ENCODE results near the gene ANKRD45. TPM values are rescaled to one million over a fixed set of nuclear protein-coding genes. Genes with fewer than 3 reads are reported as not detected.
"Not testable (repeated sequence)": the region's sequence is repeated elsewhere in the genome, so short reads cannot be mapped to it uniquely, and the experiment has no call there.

The ANKRD45 gene
- total and polyA plus RNA-seq, 2 of the 13 experiments (the other 11 are each of a cell fraction or from before 2014, with no cell fraction given) = not detected

GRCh38 chr1:173596097-173596825, 73.4 kb downstream of the ANKRD45 start:
- no peaks in the 10 kb centered on the region for H4K20me1 ChIP-seq (ENCODE audit: insufficient read depth, low read length)
- H3K9me3 ChIP-seq (ENCODE audit: low read length) = no peaks in the 10 kb centered on the region
- in situ Hi-C loops (cut with HindIII; ENCODE audit: extremely low pct_ligation_motif_present, low pct_unique_long_range_greater_than_20kb) (no loop called here), intact Hi-C loops (cut with micrococcal nuclease; ENCODE audit: unreplicated experiment) (no loop called here)
- H3K27me3 ChIP-seq (ENCODE audit: control insufficient read depth in 1 of 2, insufficient read depth in 2 of 2, low read length in 2 of 2) = no peaks in the 10 kb centered on the region; a peak in 1 of 5 replicates
- CTCF ChIA-PET (ENCODE audit: low intra/inter-chr PET ratio, low total read pairs) = no interaction called here
- H3K9ac ChIP-seq (ENCODE audit: insufficient read depth, low read depth, low read length) = no peak overlapping the region
- ATAC-seq (no peak), DNase-seq (ENCODE audit: low spot score) (no peak), FAIRE-seq (no peak)
- H2AFZ ChIP-seq (ENCODE audit: low read length) = no peak overlapping the region
- WGBS (ENCODE audit: low lambda C conversion rate) = 0% methylated on average over 3 of the region's 3 CpGs
- H3K79me2 ChIP-seq (ENCODE audit: insufficient read depth, low read length) = no peaks in the 10 kb centered on the region
- POLR2A ChIA-PET = no interaction called here
- H3K4me1 ChIP-seq (ENCODE audit: insufficient read depth, low read length) = no peaks in the 10 kb centered on the region
- no peak overlapping the region for H3K4me2 ChIP-seq (ENCODE audit: low read depth, low read length)
- no peak overlapping the region for H3K4me3 ChIP-seq (replicated peaks in 1 of 3; ENCODE audit: insufficient read depth in 1 of 3, low read depth in 2 of 3, low read length in 3 of 3)
- no TSS peak for BruUV-seq (replicated peaks)
- H3K27ac ChIP-seq (ENCODE audit: extremely low read length, insufficient read depth, low read length) = no peak overlapping the region
- TF ChIP-seq ZNF672 (CRISPR knock-in tag; IDR thresholded peaks at IDR 0.05) (no peak), ZNF724P (CRISPR knock-in tag; IDR thresholded peaks at IDR 0.05; ENCODE audit: borderline replicate concordance) (no peak), MTA1 (CRISPR knock-in tag; IDR thresholded peaks at IDR 0.05; ENCODE audit: borderline replicate concordance) (no peak), FOXO1 (CRISPR knock-in tag; IDR thresholded peaks at IDR 0.05) (no peak), SRSF9 (IDR thresholded peaks at IDR 0.05; ENCODE audit: borderline replicate concordance, insufficient read depth, low read depth, low read length, poor library complexity, severe bottlenecking) (no peak), BCL6 (CRISPR knock-in tag; IDR thresholded peaks at IDR 0.05) (no peak)
- no peaks in the 10 kb centered on the region for H3K36me3 ChIP-seq (replicated peaks in 1 of 2; ENCODE audit: control insufficient read depth in 1 of 2, insufficient read depth in 2 of 2, low read length in 2 of 2)

GRCh38 chr1:173591138-173591537, 78.5 kb downstream of the ANKRD45 start:
- H2AFZ ChIP-seq (ENCODE audit: low read length); H4K20me1 ChIP-seq (ENCODE audit: insufficient read depth, low read length); DNase-seq (ENCODE audit: low spot score); ATAC-seq; intact Hi-C loops (cut with micrococcal nuclease; ENCODE audit: unreplicated experiment); in situ Hi-C loops (cut with HindIII; ENCODE audit: extremely low pct_ligation_motif_present, low pct_unique_long_range_greater_than_20kb); H3K9ac ChIP-seq (ENCODE audit: insufficient read depth, low read depth, low read length); H3K4me2 ChIP-seq (ENCODE audit: low read depth, low read length); H3K27me3 ChIP-seq (ENCODE audit: control insufficient read depth in 1 of 2, insufficient read depth in 2 of 2, low read length in 2 of 2); FAIRE-seq; POLR2A ChIA-PET; H3K4me3 ChIP-seq (replicated peaks in 1 of 3; ENCODE audit: insufficient read depth in 1 of 3, low read depth in 2 of 3, low read length in 3 of 3); CTCF ChIA-PET (ENCODE audit: low intra/inter-chr PET ratio, low total read pairs); H3K9me3 ChIP-seq (ENCODE audit: low read length); H3K27ac ChIP-seq (ENCODE audit: extremely low read length, insufficient read depth, low read length); H3K36me3 ChIP-seq (replicated peaks in 1 of 2; ENCODE audit: control insufficient read depth in 1 of 2, insufficient read depth in 2 of 2, low read length in 2 of 2); H3K79me2 ChIP-seq (ENCODE audit: insufficient read depth, low read length); H3K4me1 ChIP-seq (ENCODE audit: insufficient read depth, low read length); BruUV-seq (replicated peaks): not testable (repeated sequence)
- 20% methylated on average over 5 of the region's 5 CpGs for WGBS (ENCODE audit: low lambda C conversion rate)
